Cardiac fibroblast (primary cell): ENCODE data around the gene TBC1D5.

ENCODE experiments used
- DNase-seq, 2 donors: peaks; one replicate each; pipeline versions ENCODE4 v3.0.0 to v3.0.0-alpha.2; 2010; ENCODE audit warnings: low read depth in 2 of 2
- H3K4me3 ChIP-seq, 2 donors: replicated peaks in 1 of 2; 1 replicate in 1 of 2; 2 replicates in 1 of 2; pipeline ENCODE4 v1.5.1; 2011; ENCODE audit warnings: low read depth in 2 of 2, low read length in 2 of 2, mild to moderate bottlenecking in 2 of 2, moderate library complexity in 1 of 2
- TF ChIP-seq, protein P1 (sequence below): IDR thresholded peaks from one replicate; pipeline ENCODE4 v1.5.1; 2011; ENCODE audit warnings: low read depth, mild to moderate bottlenecking, low read length, inconsistent platforms

The TBC1D5 gene

DNA sequence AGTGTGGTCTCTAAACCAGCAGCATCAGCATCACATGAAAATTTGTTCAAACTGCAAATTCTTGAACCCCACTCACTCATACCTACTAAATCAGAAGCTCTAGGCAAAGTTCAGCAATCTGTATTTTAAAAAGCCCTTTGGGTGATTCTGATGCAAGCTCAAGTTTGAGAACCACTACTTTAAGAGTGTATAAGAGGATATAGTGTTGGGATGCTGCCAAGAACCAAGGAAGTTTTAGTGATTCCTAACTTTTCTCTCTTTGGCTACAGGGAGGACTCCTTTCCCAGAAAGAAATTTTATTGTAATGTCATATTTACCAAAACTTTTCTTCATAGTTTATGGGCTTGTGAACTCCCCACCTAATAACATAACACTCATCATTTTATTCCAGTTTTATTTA lies 422.2 kb downstream of the TBC1D5 start:
- TF ChIP-seq, protein P1, sequence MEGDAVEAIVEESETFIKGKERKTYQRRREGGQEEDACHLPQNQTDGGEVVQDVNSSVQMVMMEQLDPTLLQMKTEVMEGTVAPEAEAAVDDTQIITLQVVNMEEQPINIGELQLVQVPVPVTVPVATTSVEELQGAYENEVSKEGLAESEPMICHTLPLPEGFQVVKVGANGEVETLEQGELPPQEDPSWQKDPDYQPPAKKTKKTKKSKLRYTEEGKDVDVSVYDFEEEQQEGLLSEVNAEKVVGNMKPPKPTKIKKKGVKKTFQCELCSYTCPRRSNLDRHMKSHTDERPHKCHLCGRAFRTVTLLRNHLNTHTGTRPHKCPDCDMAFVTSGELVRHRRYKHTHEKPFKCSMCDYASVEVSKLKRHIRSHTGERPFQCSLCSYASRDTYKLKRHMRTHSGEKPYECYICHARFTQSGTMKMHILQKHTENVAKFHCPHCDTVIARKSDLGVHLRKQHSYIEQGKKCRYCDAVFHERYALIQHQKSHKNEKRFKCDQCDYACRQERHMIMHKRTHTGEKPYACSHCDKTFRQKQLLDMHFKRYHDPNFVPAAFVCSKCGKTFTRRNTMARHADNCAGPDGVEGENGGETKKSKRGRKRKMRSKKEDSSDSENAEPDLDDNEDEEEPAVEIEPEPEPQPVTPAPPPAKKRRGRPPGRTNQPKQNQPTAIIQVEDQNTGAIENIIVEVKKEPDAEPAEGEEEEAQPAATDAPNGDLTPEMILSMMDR: no peak
- DNase-seq: peak; percentile 10 to 47
- no peak overlapping the region for H3K4me3 ChIP-seq

DNA sequence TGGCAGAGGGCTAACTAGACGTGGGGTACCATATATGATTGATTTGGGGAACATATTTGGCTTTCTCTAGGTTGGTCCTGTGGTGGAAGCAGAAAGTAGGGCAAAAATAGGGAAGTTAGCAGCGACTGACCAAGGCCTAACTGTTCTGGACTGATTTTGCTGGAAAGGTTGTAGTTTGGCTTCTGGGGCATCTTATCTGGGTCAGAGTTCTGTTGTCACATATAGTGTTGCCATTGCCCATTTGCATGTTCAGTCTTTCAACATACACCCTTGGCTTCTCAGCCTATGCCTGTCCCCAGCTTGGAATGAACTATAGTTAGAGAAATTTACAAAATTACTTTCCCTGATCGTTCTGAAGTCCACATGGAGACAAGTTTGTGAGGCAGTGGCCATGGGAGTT lies 426.5 kb downstream of the TBC1D5 start:
- H3K4me3 ChIP-seq: no peak overlapping the region
- TF ChIP-seq, protein P1: no peak
- no peak for DNase-seq

DNA sequence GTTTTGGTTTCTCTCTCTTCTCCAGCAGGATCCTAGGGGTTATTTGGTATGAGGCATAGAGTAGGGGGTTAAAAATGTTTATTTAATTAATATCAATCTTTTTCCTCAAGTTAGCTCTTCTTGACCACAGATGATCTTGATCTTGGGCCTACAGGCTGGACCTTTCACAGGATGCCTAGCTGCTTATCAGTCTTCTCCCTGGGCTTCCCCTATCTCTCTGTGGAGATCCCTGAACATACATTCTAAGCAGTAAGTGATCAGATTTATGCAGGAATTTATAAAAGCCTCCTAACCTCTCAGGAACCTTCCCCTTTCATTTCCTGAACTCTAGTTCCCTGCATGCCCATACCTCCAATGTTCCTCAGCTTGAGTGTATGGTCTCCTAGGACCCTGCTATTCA lies 428.3 kb downstream of the TBC1D5 start:
- no peak for DNase-seq
- TF ChIP-seq, protein P1: no peak
- no peak overlapping the region for H3K4me3 ChIP-seq

DNA sequence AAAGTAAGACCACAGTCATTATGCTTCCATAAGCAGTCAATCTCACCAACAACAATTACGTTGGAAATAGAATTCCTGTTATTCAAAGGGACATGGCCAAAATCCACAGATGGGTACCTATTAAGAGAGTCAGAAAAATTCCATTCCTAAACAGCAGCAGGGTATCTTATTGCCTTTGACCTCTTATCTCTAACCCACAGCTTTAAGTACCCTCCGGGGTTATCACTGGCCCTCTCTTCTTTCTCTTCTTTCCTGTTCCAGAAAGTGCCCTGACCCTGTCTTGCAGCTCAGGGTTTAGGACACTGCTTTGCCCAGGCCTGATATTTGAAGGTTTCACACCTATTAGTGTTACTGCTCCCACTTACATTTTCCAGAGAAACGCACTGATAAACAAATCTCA lies 428.7 kb downstream of the TBC1D5 start:
- H3K4me3 ChIP-seq: no peak overlapping the region
- no peak for DNase-seq
- TF ChIP-seq, protein P1: no peak

DNA sequence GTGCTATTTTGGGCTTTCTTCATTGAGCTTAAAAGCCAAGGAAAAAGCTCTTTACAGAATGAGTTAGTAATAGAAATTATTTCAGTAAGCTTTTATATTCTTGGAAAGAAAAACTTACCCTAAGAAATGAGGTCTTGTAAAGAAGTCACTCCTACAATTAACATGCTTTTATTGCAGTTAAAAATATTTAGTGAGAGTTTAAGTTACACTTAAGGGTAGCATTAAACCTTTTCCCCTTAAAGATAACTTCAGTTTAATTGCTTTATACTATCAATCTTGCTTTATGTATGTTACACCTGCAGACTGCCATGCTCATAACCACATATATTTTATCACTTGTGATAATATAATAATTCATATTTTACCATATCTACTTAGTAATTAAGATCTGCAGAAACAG lies 431.4 kb downstream of the TBC1D5 start:
- H3K4me3 ChIP-seq: no peak overlapping the region
- TF ChIP-seq, protein P1: no peak
- DNase-seq: no peak

DNA sequence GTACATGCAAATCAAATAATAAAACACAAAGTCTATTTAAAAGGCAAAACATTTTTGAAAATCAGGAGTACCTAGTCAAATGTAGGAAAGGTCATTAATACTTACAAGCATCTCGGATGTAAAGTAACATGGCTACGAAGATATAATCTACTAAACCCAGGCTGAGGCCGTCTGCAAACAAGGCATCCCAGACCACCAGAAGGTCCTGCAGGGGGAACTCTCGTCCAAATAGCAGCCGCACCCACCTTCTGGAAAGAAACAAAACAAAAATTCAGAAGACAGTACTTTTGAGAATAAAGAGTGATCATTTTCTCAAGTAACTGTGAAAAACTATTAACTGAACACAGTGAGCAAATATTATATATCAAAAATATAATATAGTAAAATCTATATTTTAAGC lies 434.5 kb downstream of the TBC1D5 start:
- no peak overlapping the region for H3K4me3 ChIP-seq
- TF ChIP-seq, protein P1: no peak
- no peak for DNase-seq

DNA sequence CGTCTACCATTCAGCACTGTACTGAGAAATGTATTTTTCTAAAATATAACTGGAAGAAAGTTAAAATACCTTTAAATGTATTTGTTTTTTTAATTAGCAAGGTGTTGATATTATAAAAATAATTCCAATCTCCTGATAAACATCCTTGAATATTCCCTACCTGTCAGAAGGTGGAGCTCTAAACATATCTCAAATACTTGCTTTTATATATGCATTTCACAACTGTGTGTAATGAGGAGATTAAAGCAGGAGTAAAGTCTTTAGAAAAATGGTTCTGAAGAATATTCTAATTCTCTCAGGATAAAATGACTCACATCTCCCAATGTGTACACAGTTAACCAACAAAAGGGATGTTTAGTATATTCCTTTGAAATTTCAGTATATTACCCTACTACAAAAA lies 434.9 kb downstream of the TBC1D5 start:
- peak in 1 of 2 donors; percentile 7 for DNase-seq
- TF ChIP-seq, protein P1: no peak
- H3K4me3 ChIP-seq: no peak overlapping the region
